RWPE1 (cell line): Measurements from ENCODE around the gene DDX43.

ENCODE experiments used
- CTCF ChIA-PET: fragments of 350-600 bp; sonication (Branson Sonifier 250); formaldehyde crosslinking; extraction: SDS; loops from one replicate; lab custom pipeline; 2021; lab: Yijun Ruan, JAX
- POLR2A ChIA-PET: fragments of 400-600 bp; formaldehyde crosslinking; extraction: SDS; loops from one replicate; lab custom pipeline; 2020; ENCODE audit warnings: antibody characterized with exemption; ENCODE audit not compliant: low non-redundant PET; lab: Yijun Ruan, JAX
- DNase-seq: peaks from one replicate; pipeline ENCODE4 v3.0.0; 2012; ENCODE audit warnings: low spot score
- H3K27ac ChIP-seq: fragments of 450-650 bp; 2 replicates; pipeline ENCODE4 v1.5.1; 2017
- TF ChIP-seq, protein P1 (sequence below): fragments of 450-650 bp; conservative IDR thresholded peaks from 2 replicates; pipeline ENCODE4 v1.5.1; 2017; ENCODE audit warnings: low read depth, mild to moderate bottlenecking

Gene DDX43

DNA sequence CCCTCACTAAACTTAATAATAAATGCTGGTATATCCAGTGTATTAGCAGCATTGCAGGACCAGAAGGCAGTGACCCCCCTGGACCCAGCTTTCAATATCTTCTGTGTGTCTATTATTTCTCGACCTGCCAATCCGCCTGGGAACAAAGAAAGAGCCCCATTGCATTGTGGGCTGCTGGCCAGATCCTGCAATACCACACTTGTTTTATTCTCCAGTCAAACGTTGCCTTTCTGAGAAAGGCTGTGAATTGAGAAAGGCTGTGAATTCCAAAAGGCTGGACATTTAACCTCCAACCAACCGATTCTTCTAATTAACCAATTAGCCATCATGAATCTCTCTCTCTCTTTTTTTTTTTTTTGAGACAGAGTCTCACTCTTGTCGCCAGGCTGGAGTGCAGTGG lies 65.4 kb downstream of the DDX43 start:
- DNase-seq, result no peak
- H3K27ac ChIP-seq, result no peak overlapping the region
- ChIA-PET POLR2A (no interaction called here), CTCF (no interaction called here)
- TF ChIP-seq, protein P1, sequence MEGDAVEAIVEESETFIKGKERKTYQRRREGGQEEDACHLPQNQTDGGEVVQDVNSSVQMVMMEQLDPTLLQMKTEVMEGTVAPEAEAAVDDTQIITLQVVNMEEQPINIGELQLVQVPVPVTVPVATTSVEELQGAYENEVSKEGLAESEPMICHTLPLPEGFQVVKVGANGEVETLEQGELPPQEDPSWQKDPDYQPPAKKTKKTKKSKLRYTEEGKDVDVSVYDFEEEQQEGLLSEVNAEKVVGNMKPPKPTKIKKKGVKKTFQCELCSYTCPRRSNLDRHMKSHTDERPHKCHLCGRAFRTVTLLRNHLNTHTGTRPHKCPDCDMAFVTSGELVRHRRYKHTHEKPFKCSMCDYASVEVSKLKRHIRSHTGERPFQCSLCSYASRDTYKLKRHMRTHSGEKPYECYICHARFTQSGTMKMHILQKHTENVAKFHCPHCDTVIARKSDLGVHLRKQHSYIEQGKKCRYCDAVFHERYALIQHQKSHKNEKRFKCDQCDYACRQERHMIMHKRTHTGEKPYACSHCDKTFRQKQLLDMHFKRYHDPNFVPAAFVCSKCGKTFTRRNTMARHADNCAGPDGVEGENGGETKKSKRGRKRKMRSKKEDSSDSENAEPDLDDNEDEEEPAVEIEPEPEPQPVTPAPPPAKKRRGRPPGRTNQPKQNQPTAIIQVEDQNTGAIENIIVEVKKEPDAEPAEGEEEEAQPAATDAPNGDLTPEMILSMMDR, result no peak

DNA sequence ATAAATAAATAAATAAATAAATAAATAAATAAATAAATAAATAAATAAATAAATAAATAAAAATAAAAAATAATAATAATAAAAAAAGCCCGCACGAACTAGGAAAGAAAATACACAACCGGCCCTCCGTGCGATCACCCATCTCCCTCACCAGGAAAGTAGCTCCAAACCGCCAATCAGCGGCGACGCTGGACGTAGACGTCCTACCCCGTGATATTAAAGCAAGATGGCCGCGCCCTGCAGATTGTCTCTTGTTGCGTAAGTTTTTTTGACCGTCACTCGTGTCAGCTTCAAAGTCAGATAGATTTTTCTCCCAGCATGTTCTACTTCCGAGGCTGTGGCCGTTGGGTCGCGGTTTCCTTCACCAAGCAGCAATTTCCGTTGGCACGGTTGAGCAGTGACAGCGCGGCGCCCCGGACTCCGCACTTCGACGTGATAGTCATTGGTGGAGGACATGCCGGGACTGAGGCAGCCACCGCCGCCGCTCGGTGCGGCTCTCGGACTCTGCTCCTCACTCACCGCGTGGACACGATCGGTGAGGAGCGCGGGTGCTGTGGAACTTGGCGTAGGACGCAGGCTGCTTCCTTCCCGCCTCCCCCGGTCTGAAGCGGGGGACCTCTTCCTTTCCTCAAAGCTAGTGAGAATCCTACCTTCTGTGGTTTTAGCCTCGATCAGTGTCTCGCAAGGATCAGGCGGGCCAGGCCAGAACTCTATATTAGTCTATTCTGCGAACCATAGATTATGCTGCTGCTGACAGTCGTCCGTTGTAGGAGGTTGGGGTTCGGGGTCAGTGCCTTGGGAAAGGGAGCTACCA lies 67.1 kb downstream of the DDX43 start, which contains the start of gene MTO1:
TSS of gene MTO1 (plus strand) at position 201 of the 814 bp plus-strand sequence. CDS start at position 319, 118 bp downstream.
- CTCF ChIA-PET, result interaction anchor here (0.7 to 0.9 kb wide), 2 partner anchors 16 to 18 kb away, joined by 3 read pairs; no protein-coding TSS in a partner anchor
- POLR2A ChIA-PET, result interaction anchor here (0.6 to 1.7 kb wide), 3 partner anchors 10 to 67 kb away, joined by 4 to 12 read pairs (median 4); partner anchors contain the start of genes CGAS and DDX43
- TF ChIP-seq, protein P1, result no peak

More for the DNA sequence above, 67.1 kb downstream of the DDX43 start, which contains the start of gene MTO1:
- peak; percentile 90 for DNase-seq
- H3K27ac ChIP-seq, result peak within 1 kb of the TSS; percentile 99
